Measurements from ENCODE around the gene RHOBTB3. TPM values are rescaled to one million over a fixed set of nuclear protein-coding genes. Genes with fewer than 3 reads are reported as not detected.

Gene RHOBTB3
- 100 to 1,000 TPM in 1 of 2 donors, 10 to 100 TPM in 1; 87.3 to 134 TPM for total RNA-seq

DNA sequence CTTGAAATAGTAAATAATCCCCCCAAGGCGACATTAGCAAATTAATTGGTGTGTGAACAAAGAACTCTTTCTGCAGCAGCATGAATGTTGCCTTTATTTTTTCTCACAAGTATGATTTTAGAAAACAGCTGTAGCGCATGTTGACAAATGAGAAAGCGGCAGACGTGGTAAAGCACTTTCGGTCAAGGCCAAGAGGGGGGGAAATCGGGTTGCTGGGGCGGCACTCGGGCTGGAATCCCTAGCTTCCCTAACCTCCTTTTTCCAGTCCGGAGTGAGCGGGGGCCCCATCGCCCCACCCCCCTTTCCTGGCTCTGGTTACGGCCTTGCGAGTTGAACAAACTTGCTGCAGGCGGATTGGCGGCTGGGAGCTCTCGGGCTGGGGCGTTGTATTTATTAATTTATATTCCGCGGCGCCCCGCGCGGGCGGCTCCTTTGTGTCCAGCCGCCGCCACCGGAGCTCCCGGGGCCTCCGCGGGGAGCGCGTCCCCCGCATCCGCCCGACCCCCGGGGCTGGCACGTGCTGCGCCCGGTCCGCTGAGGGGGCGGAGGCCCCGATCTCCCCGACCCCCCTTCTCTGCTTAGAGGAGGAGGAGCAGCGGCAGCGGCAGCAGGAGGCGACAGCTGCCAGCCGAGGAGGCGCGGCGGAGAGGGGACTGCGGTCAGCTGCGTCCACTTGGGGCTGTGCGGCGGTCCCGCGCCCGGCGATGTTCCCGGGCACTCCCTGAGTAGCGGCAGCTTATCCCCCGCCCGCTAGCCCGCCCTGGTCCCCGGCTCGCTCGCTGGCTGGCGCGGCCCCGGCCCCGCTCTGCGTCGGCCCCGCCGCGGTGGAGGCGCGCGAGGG, at the start of gene RHOBTB3:
RHOBTB3 (plus strand) TSS at position 607 of the 841 bp plus-strand sequence. CDS start 347 bp downstream, outside the sequence.
- Histone ChIP-seq H3K27ac (peak within 1 kb of the TSS; percentile 95 to 97), H3K36me3 (no peaks in the 10 kb centered on the region), H3K27me3 (replicated peaks; ENCODE audit: insufficient read depth) (no peaks in the 10 kb centered on the region), H3K4me3 (peak within 1 kb of the TSS; percentile 86 to 91), H3K9me3 (no peaks in the 10 kb centered on the region), H3K4me1 (replicated peaks) (peaks cover 3% of the 10 kb centered on the region)
- peak; percentile 88 for DNase-seq (ENCODE audit: low spot score)
- WGBS, result 1% methylated on average over 56 of the region's 78 CpGs
- intact Hi-C loops (cut with DNase I), result loop anchor here (5.0 kb wide), 4 partner anchors 51 to 91 kb away; partner anchors contain the start of genes GLRX and RFESD
- TF ChIP-seq POLR2A (IDR thresholded peaks at IDR 0.05), result peak; percentile 67
- peak in 1 of 4 experiments; percentile 14 for TF ChIP-seq CTCF (IDR thresholded peaks at IDR 0.05)
- TF ChIP-seq POLR2AphosphoS5 (IDR thresholded peaks at IDR 0.05), result peak; percentile 68

DNA sequence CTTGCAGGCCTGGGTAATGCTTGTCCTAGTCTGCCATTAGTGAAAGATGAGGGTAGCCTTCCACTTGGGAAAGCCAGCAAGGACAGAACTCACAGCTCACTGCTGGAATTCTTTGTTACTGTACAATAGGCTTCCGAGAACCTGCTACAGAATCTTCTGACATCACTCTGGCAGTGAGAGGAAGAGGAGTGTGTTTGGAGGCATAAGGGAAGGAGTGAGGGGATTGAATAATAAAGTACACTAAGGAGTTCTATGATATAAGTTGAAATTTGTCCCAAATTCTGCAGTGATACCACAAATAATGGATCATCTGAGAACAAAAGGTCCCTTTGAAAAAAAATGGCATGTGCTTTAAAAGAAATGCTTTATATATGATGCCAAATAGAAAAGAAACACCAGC, 48.2 kb upstream of the RHOBTB3 start, which contains the start of gene SPATA9:
SPATA9 (minus strand) TSS at position 101 of the 400 bp plus-strand sequence. CDS start 137 bp downstream, outside the sequence.
- DNase-seq (ENCODE audit: low spot score), result no peak
- Histone ChIP-seq H3K4me1 (replicated peaks) (no peaks in the 10 kb centered on the region), H3K9me3 (no peaks in the 10 kb centered on the region), H3K27me3 (replicated peaks; ENCODE audit: insufficient read depth) (no peaks in the 10 kb centered on the region), H3K36me3 (no peaks in the 10 kb centered on the region), H3K27ac (no peak within 1 kb of the TSS), H3K4me3 (no peak within 1 kb of the TSS)
- no peak for TF ChIP-seq CTCF (IDR thresholded peaks at IDR 0.05)
- TF ChIP-seq POLR2A (IDR thresholded peaks at IDR 0.05), result no peak
- TF ChIP-seq POLR2AphosphoS5 (IDR thresholded peaks at IDR 0.05), result no peak
- intact Hi-C loops (cut with DNase I), result no loop called here
- 77% methylated on average over 1 of the region's 1 CpG for WGBS

- TF ChIP-seq POLR2AphosphoS5 (IDR thresholded peaks at IDR 0.05) (no peak), CTCF (IDR thresholded peaks at IDR 0.05) (no peak), POLR2A (IDR thresholded peaks at IDR 0.05) (no peak)
These were observed 46.8 kb upstream of the RHOBTB3 start for GRCh38 chr5:95684361-95684760.

DNA sequence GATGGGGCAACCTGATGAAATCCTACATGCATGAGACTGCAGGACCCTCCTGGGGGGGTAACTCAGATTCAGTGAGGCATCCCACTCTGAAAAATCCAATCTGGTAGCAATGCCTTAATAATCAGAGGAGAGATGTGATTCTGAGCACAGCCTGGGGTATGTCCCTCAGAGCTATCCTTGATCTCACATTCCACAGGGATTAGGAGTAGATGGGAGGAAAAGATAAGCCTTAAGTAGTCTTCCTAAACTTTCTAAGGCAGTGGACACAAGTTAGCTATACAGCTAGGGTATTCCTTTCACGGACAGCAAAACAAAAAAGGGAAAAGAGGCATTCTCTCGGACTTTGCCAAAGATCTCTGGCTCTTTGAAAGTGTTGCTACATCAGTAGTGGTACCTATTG, 44.5 kb upstream of the RHOBTB3 start:
- 83% methylated on average over 2 of the region's 2 CpGs for WGBS
- intact Hi-C loops (cut with DNase I), result no loop called here
- no peaks in the 10 kb centered on the region for H3K27me3 ChIP-seq (replicated peaks; ENCODE audit: insufficient read depth)
- DNase-seq (ENCODE audit: low spot score), result no peak
- H3K27ac ChIP-seq, result no peak overlapping the region
- no peak overlapping the region for H3K4me3 ChIP-seq
- no peaks in the 10 kb centered on the region for H3K36me3 ChIP-seq
- no peaks in the 10 kb centered on the region for H3K4me1 ChIP-seq (replicated peaks)
- no peaks in the 10 kb centered on the region for H3K9me3 ChIP-seq
- TF ChIP-seq CTCF (IDR thresholded peaks at IDR 0.05), result no peak
- TF ChIP-seq POLR2A (IDR thresholded peaks at IDR 0.05), result no peak
- no peak for TF ChIP-seq POLR2AphosphoS5 (IDR thresholded peaks at IDR 0.05)

More at GRCh38 chr5:95684361-95684760, 46.8 kb upstream of the RHOBTB3 start:
- DNase-seq (ENCODE audit: low spot score), result no peak
- Histone ChIP-seq H3K27ac (no peak overlapping the region), H3K9me3 (no peaks in the 10 kb centered on the region), H3K36me3 (no peaks in the 10 kb centered on the region), H3K4me1 (replicated peaks) (no peaks in the 10 kb centered on the region), H3K4me3 (no peak overlapping the region), H3K27me3 (replicated peaks; ENCODE audit: insufficient read depth) (no peaks in the 10 kb centered on the region)
- 75% methylated on average over 2 of the region's 2 CpGs for WGBS
- intact Hi-C loops (cut with DNase I), result no loop called here

All from prostate gland (tissue), 2 donors.